ENCODE data around the gene HAGHL.

- TF ChIP-seq CTCF (IDR thresholded peaks at IDR 0.05 in 8 of 11, conservative IDR thresholded peaks at IDR 0.05 in 3 of 11) (peak in 2 of 11 experiments; percentile 22 to 39), POLR2AphosphoS5 (IDR thresholded peaks at IDR 0.05) (peak; percentile 81 to 92 (median 91))
Measured at GRCh38 chr16:720990-721764, 5.7 kb upstream of the HAGHL start, which contains the start of gene ANTKMT.

Data from spleen (tissue), 7 donors.